ENCODE measurements around the gene CD33. TPM values are rescaled to one million over a fixed set of nuclear protein-coding genes. Genes with fewer than 3 reads are reported as not detected.
A peak's percentile ranks its signal among the peaks of the same experiment; 100 is the strongest.
"Not testable (repeated sequence)": the region's sequence is repeated elsewhere in the genome, so short reads cannot be mapped to it uniquely, and the experiment has no call there.

Gene CD33
- total RNA-seq, result not detected in 2 replicates
- long read RNA-seq, result 0 reads

DNA sequence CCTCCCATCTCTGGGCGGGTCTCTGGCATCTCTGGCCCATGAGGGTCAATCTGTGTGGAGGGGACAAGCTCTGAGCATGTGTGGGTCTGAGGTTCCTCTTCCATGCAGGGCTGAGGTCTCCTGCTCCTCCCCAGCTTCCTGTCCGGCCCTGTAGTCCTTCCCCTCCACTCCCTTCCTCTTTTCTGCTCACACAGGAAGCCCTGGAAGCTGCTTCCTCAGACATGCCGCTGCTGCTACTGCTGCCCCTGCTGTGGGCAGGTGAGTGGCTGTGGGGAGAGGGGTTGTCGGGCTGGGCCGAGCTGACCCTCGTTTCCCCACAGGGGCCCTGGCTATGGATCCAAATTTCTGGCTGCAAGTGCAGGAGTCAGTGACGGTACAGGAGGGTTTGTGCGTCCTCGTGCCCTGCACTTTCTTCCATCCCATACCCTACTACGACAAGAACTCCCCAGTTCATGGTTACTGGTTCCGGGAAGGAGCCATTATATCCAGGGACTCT lies at the start of gene CD33:
Gene CD33, plus strand, starts transcription at position 183 of the 496 bp plus-strand sequence. Its CDS starts 39 bp downstream, at position 222.
- H3K36me3 Mint-ChIP-seq (ENCODE audit: insufficient read depth); H3K9me3 Mint-ChIP-seq (ENCODE audit: low read depth); H3K27me3 Mint-ChIP-seq; DNase-seq (ENCODE audit: low spot score, unreplicated experiment); H3K4me1 Mint-ChIP-seq (ENCODE audit: low read depth); H3K27ac Mint-ChIP-seq; H3K4me3 Mint-ChIP-seq (ENCODE audit: low read depth): not testable (repeated sequence)

DNA sequence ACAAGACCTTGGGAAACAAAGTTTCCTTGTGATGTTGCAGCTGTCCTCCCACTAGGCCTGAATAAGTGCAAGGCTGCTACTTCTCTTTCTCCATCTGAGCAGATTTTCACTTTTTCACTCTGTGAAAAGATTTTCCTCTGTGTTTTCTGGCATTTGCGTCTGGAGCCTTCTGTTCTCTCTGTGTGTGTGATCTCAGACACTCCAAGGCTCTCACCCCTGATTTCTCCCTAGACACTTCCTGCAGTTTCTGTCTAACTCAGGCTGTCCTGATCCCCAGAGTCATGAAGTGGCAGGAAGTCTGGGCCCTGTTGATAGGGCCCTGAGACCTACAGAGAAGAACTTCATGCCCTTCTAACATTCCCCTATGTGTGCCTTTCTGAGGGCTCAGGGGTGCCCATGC lies 45.6 kb upstream of the CD33 start:
- H3K4me3 Mint-ChIP-seq (ENCODE audit: low read depth), result no peak overlapping the region
- TF ChIP-seq, protein P1, sequence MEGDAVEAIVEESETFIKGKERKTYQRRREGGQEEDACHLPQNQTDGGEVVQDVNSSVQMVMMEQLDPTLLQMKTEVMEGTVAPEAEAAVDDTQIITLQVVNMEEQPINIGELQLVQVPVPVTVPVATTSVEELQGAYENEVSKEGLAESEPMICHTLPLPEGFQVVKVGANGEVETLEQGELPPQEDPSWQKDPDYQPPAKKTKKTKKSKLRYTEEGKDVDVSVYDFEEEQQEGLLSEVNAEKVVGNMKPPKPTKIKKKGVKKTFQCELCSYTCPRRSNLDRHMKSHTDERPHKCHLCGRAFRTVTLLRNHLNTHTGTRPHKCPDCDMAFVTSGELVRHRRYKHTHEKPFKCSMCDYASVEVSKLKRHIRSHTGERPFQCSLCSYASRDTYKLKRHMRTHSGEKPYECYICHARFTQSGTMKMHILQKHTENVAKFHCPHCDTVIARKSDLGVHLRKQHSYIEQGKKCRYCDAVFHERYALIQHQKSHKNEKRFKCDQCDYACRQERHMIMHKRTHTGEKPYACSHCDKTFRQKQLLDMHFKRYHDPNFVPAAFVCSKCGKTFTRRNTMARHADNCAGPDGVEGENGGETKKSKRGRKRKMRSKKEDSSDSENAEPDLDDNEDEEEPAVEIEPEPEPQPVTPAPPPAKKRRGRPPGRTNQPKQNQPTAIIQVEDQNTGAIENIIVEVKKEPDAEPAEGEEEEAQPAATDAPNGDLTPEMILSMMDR (IDR thresholded peaks at IDR 0.05; ENCODE audit: unreplicated experiment), result no peak
- DNase-seq (ENCODE audit: low spot score, unreplicated experiment), result no peak
- no peaks in the 10 kb centered on the region for H3K9me3 Mint-ChIP-seq (ENCODE audit: low read depth)
- H3K36me3 Mint-ChIP-seq (ENCODE audit: insufficient read depth), result no peaks in the 10 kb centered on the region
- peaks cover 4% of the 10 kb centered on the region for H3K27me3 Mint-ChIP-seq
- H3K4me1 Mint-ChIP-seq (ENCODE audit: low read depth), result no peaks in the 10 kb centered on the region
- H3K27ac Mint-ChIP-seq, result no peak overlapping the region

DNA sequence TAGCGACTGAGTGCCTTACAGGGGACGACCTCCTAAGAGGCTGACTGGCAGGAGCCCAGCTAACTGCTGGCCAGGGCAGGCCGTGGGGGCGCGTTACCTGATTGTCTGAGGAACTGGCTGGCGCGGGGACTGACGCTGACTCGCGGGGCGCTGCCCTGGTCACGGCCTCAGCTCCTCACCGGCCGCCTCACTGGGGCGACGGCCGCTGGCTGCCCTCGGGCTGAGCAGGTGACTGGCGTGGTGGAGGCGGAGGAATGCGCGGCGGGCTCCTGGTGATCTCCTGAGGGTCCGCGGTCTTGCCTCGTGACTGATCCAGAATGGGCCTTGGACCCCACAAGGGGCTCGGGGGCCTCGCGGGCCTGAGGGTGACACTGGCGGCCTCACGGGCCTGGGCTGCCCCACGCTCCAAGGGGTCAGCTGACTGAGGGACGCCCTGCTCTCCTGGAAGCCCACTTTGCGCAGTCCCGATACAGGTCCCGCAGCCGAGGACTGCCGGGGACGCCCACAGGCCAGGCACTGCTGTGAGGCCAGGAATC lies 43.4 kb upstream of the CD33 start:
- no peak overlapping the region for H3K4me3 Mint-ChIP-seq (ENCODE audit: low read depth)
- no peaks in the 10 kb centered on the region for H3K36me3 Mint-ChIP-seq (ENCODE audit: insufficient read depth)
- H3K27ac Mint-ChIP-seq, result no peak overlapping the region
- no peaks in the 10 kb centered on the region for H3K9me3 Mint-ChIP-seq (ENCODE audit: low read depth)
- no peaks in the 10 kb centered on the region for H3K4me1 Mint-ChIP-seq (ENCODE audit: low read depth)
- TF ChIP-seq, protein P1 (IDR thresholded peaks at IDR 0.05; ENCODE audit: unreplicated experiment), result no peak
- no peak for DNase-seq (ENCODE audit: low spot score, unreplicated experiment)
- H3K27me3 Mint-ChIP-seq, result peaks cover 9% of the 10 kb centered on the region

DNA sequence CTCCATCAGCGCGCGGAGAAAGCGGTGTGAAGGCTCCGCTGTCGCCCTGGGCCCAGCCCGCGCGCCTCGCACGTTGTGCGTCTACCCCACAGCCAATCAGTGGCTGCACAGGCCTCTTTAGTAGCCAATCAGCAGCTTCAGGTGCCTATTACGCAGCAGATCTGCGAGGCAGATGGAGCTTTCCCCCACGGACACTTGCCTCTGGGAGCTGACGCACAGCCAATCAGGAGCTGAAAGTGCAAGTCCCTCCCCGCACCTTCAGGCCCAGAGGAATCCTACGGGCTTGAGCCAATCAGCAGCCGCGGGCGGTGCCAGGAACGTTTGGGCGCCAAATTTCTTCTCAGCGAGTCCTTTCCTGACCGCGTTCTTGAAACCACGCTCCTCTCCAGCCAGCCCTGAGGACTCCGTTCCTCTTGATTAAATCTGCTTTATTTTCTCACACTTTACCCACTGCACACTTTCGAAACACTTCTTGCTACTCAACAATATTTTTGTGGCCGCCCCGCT lies 42.9 kb upstream of the CD33 start:
- DNase-seq (ENCODE audit: low spot score, unreplicated experiment), result no peak
- H3K27ac Mint-ChIP-seq, result no peak overlapping the region
- no peaks in the 10 kb centered on the region for H3K9me3 Mint-ChIP-seq (ENCODE audit: low read depth)
- TF ChIP-seq, protein P1 (IDR thresholded peaks at IDR 0.05; ENCODE audit: unreplicated experiment), result no peak
- H3K4me1 Mint-ChIP-seq (ENCODE audit: low read depth), result no peaks in the 10 kb centered on the region
- H3K36me3 Mint-ChIP-seq (ENCODE audit: insufficient read depth), result no peaks in the 10 kb centered on the region
- peaks cover 9% of the 10 kb centered on the region for H3K27me3 Mint-ChIP-seq
- no peak overlapping the region for H3K4me3 Mint-ChIP-seq (ENCODE audit: low read depth)

DNA sequence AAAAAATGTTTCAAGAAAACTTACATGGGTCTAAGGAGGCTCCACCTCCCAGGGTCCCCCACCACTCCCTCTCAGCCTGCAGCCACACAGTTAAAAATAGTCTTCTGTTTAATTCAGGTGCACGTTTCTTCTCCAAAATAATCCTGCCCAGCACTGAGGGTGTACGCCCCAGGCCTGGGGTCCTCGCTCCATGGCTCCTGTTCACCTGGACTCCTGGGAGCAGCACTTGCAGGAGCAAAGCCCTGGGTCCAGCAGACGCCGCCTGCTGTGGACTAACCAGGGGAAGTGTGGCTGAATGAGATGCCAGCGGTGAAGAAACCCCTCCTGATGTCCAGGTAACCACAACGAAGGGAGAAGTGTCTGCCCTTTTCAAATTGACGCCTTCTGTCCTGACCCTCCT lies 41.3 kb upstream of the CD33 start:
- H3K9me3 Mint-ChIP-seq (ENCODE audit: low read depth), result no peaks in the 10 kb centered on the region
- no peaks in the 10 kb centered on the region for H3K36me3 Mint-ChIP-seq (ENCODE audit: insufficient read depth)
- H3K4me3 Mint-ChIP-seq (ENCODE audit: low read depth), result no peak overlapping the region
- TF ChIP-seq, protein P1 (IDR thresholded peaks at IDR 0.05; ENCODE audit: unreplicated experiment), result no peak
- H3K4me1 Mint-ChIP-seq (ENCODE audit: low read depth), result no peaks in the 10 kb centered on the region
- peak overlapping the region; percentile 80 for H3K27ac Mint-ChIP-seq
- DNase-seq (ENCODE audit: low spot score, unreplicated experiment), result no peak
- H3K27me3 Mint-ChIP-seq, result peaks cover 9% of the 10 kb centered on the region

All from progenitor cell of endocrine pancreas (in vitro differentiated cells).